Measurements from ENCODE around the gene HOXC13.

Gene HOXC13

GRCh38 chr12:53938326-53939140, at the start of gene HOXC13:
TSS of gene HOXC13 (plus strand) at chr12:53938831. CDS start at chr12:53938907, 76 bp downstream.
- DNase-seq = peak; percentile 99

- DNase-seq = no peak
These were observed 48.5 kb upstream of the HOXC13 start for GRCh38 chr12:53890081-53890480.

GRCh38 chr12:53892762-53893395, 45.8 kb upstream of the HOXC13 start:
- DNase-seq = no peak

GRCh38 chr12:53899230-53899629, 39.4 kb upstream of the HOXC13 start:
- DNase-seq = no peak

GRCh38 chr12:53907103-53907502, 31.5 kb upstream of the HOXC13 start:
- DNase-seq = no peak

- DNase-seq = no peak
These were observed 21.6 kb upstream of the HOXC13 start for GRCh38 chr12:53916788-53917655.

- DNase-seq = no peak
These were observed 13.9 kb upstream of the HOXC13 start for GRCh38 chr12:53924521-53925405.

- no peak for DNase-seq
These were observed 11.2 kb upstream of the HOXC13 start for GRCh38 chr12:53927220-53928029.

GRCh38 chr12:53928054-53928835, 10.4 kb upstream of the HOXC13 start:
- no peak for DNase-seq

GRCh38 chr12:53929527-53929926, 9.1 kb upstream of the HOXC13 start:
- DNase-seq = no peak

GRCh38 chr12:53930591-53931255, 7.9 kb upstream of the HOXC13 start:
- no peak for DNase-seq

GRCh38 chr12:53931844-53932581, 6.6 kb upstream of the HOXC13 start:
- no peak for DNase-seq

- DNase-seq = no peak
These were observed 5.7 kb upstream of the HOXC13 start for GRCh38 chr12:53932915-53933314.

GRCh38 chr12:53935383-53936341, 3.0 kb upstream of the HOXC13 start:
- DNase-seq = no peak

GRCh38 chr12:53937099-53937498, 1.5 kb upstream of the HOXC13 start:
- no peak for DNase-seq

GRCh38 chr12:53937596-53938325, 870 bp upstream of the HOXC13 start:
- no peak for DNase-seq
